SKM-1 (cell line): ENCODE measurements around the gene CRYBA2.

Source experiments
- DNase-seq: peaks from one replicate; lab custom pipeline; 2025; ENCODE audit not compliant: unreplicated experiment; lab: John Stamatoyannopoulos, UW

The CRYBA2 gene, protein sequence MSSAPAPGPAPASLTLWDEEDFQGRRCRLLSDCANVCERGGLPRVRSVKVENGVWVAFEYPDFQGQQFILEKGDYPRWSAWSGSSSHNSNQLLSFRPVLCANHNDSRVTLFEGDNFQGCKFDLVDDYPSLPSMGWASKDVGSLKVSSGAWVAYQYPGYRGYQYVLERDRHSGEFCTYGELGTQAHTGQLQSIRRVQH

DNA sequence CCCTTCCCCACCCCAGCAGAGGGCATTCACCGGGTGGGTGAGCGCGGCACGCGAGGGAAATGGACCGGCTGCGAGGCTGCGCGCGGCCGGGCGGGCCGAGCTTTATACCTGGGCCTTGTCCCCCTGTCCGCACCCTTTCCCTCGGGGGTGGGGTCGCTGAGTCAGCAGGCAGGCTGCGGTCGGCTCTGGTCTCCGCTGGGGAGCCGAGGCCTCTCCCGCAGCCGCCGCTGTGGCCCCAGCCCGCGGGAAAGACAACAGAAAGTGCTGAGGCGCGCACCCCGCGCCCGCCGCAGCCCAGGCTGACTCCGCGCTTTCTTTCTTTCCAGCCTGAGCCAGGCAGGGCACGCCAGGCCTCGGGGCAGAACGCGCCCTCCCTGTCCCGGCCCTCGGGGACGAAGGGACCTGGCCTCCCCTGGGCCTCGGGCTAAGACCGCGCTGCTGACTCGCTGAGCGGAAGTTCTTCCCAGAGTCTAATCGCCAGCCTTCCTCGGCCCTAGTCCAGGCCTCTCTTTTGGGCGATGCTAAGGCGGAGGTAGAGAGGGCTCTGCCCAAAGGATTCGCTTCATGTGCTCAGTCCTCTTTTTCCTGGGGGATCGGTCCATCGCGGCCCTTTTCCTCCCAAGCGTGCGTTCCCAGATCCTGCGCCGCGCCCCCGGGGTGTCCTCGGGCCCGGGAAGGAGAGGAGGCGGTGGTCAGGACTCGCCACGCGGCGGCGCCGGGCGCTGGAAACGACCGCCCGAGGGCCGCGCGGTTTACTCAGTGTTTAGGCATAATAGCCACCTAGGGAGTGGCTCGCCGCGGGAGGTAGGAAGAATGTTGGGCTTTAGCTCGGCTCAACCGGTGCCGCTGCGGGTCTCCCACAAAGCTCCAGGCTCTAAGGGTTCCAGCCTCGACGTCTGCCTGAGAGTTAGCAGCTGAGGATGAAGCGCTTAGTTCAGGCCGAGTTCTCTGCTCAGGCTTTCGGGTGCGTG lies at the start of gene CRYBA2:
Gene CRYBA2, minus strand, starts transcription at position 78 of the 971 bp plus-strand sequence. CDS start 246 bp downstream, outside the sequence.
- DNase-seq = no peak

DNA sequence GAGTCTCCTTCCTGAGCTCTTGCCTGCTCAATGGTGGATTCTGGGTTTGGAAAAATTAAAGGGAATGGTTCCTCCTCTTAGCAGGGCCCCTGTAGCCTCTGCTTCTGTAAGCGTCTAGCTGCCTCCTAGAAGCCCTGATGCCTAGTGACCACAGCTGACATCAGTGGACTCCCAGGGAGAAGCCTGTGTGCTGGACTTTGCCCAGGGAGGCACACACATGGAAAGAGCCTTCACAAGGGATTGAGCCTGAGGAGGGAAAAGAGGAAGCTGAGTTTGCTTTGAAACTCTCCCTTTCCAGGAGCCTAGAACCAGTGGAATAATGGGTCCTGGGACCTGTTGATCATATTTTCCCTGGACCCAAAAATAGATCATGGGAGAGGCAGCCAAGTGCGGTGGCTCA lies 49.5 kb upstream of the CRYBA2 start:
- no peak for DNase-seq

- no peak for DNase-seq
Observed at GRCh38 chr2:219042157-219042556, 48.9 kb upstream of the CRYBA2 start.

DNA sequence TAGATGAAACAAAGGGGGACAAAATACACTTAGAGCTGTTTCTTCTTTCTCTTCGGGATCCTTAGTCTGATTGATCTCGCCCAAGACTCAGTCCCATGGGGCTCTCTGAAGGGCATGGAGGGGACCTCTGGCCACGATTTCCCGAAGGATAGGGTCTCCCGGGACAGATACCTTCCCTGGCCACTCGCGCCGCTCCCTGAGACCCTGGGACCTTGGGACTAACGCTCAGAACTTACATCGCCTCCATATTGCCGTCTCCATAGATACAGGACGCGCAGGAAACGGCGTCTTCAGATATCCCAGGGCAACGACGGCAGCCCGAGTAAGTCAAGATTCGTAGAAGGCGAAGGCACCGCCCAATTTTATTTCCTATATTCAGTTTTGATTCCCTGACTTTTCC lies 48.0 kb upstream of the CRYBA2 start, which contains the start of gene CFAP65:
Gene CFAP65, minus strand, starts transcription at position 265 of the 400 bp plus-strand sequence. CDS start 2,468 bp downstream, outside the sequence.
- DNase-seq = no peak

GRCh38 chr2:219038600-219038999 lies 45.4 kb upstream of the CRYBA2 start:
- no peak for DNase-seq

GRCh38 chr2:219037783-219038499 lies 44.7 kb upstream of the CRYBA2 start:
- no peak for DNase-seq

GRCh38 chr2:219035942-219036341 lies 42.7 kb upstream of the CRYBA2 start:
- DNase-seq = no peak

DNA sequence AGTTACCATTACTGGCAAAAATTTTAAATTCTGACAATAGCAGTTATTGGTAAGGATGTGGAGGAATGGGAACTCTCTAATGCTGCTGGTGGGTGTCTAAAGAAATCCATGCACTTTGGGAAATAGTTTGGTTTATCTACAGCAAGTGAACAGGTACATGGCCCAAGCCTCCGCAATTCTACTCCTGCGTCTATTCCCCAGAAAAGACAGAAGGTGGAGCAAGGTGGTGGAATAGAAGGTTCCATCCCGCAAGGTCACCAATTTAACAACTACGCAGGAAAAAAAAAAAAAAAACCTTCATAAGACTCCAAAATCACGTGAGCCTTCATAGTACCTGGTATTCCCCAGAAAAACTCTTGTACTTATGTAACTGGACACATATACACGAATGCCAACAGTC lies 41.6 kb upstream of the CRYBA2 start:
- DNase-seq = no peak

GRCh38 chr2:219032051-219032745 lies 39.0 kb upstream of the CRYBA2 start:
- no peak for DNase-seq

DNA sequence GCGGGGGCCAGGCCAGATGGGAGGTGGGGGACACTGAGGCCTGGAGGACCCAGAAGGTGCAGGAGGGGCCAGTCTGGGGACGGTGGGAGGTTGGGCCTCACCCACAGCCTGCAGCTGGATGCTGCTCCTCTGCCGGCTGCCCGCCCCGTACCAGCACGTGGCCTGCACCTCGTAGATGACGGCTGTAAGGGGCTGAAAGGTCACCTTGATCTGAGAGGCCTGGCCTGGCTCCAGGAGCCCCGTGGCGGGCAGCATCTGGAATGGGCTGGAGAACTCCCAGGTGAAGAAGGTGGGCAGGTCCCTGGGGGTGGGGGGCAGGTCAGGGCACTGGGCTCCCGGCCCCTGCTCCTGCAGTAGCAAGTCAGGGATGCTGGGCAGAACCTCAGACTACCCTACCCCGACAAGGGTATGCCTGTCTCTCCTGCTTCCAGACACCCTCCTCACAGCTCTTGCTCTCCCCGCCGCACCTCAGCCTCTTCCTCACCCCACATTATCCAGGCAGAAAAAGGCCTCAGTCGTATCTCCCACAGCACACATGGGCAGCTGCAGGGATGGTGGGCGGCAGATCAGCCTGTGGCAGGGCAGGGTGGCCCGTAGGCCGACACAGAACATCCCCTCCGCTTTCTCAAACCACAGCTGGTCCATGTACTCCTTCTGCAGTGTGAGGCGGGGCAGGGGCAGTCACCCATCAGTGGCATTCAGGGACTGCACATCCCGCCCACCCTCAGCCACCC lies 38.0 kb upstream of the CRYBA2 start:
- no peak for DNase-seq

DNA sequence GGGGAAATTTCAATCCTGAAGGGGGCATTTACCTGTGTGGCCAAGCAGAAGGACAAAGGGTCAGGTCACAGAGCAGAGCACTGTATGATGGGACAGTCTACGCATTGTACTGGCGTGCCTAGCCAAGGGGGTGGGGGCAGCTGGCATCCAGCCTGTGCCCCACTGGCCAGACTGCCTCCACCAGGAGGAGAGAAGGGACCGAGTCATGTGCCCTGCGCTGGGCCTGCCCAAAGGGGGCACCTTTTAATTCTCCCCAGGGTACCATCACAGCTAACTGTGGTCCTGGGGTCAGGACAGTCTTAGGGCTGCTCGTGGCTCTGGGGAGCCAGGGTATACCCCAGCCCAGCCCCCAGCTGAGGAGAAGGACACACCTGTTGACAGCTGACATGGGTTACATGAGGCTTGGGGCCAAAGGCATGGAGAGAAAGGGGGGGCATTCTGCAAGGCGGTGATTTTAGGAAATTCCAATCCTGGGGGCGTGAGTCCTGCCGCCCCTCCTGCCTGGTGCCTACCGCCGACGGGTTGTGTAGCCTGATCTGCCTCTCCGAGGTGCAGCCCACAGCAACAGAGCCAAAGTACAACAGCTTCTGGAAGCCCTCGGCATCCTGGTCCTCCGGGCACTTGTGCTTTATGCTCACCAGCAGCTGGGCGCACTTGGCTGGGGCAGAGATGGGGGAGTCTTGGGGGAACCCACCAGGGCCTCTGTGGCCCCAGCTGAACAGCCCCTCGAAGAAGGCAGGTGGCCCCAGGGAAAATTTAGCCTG lies 37.1 kb upstream of the CRYBA2 start:
- DNase-seq = no peak

DNA sequence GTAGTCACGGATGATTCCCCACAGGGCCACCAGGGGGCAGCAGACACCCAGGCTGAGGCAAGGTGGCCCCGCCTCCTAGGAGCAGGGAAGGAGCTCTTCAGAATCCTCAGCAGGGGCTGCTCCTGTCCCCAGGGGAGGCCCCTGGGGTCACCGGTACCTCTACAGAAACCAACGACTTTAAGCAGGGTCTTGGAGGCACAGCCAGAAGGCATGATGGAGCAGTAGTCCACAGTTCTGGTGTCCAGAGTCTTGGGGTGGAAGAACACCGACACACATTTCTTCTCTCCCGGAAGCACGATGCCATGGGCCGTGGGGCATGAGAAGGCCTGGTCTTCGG lies 36.6 kb upstream of the CRYBA2 start:
- peak; percentile 25 for DNase-seq

DNA sequence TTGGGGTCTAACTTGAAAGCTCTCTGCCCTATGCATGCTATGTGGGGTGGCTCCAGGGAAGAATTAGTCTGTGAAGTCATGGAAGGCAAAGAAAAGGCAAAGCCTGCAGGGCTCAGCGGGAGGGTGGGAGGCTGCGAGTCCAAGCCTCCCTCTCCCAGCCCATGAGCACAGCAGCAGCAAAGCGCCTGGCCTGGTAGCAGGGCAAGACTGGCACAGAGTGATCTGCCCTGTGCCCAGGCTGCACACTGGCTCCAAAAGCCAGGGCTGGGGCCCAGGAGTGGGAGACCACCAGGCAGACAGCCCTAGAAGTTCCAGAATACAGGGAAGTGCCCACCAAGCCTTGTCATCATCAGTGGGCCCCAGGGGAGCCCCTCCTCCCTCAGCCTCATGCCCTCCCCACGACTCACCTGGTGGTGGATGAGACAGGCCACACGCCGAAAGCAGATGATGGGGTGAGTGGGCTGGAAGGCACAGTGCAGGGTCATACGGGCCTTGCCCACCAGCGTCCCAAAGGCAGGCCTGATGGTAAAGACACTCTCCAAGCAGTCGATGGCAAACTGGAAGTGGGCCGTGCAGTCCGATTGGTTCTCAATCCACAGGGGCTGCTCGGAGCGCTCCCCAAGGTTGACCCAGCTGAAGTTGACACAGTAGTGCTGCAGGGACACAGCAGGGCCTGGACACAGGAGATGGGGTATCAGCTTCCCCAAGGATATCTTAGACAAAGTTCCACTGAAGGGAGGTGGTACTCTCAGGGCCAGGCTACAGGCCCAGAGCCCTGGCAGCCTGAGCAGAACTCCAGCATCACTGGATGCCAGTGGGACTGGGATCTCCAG lies 36.0 kb upstream of the CRYBA2 start:
- DNase-seq = no peak

GRCh38 chr2:219028141-219028540 lies 34.9 kb upstream of the CRYBA2 start:
- no peak for DNase-seq

DNA sequence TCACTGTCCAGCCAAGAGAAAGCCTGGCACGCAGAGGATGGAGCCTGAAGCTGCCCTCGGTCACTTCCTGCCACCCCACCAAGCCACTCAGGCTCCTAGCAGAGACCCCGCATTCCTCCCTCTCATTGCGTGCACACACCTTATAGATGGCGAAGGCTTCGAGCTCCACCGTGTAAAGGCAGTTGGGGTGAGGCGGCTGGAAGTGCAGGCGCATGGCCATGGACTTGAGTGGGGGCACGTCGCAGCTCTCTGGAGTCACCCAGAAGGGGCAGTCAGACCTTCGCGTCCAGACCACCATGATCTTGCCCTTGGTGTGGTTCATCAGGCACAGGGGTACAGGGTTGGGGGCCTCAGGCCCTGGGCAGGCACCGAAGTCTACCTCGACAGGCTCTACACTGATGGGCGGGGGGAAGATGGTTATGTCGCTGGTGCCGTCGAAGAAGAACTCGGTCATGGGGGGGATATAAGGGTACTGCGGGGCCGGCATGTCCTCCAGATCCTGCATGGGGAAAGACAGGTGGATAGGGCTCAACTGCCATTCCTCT lies 34.4 kb upstream of the CRYBA2 start:
- no peak for DNase-seq

DNA sequence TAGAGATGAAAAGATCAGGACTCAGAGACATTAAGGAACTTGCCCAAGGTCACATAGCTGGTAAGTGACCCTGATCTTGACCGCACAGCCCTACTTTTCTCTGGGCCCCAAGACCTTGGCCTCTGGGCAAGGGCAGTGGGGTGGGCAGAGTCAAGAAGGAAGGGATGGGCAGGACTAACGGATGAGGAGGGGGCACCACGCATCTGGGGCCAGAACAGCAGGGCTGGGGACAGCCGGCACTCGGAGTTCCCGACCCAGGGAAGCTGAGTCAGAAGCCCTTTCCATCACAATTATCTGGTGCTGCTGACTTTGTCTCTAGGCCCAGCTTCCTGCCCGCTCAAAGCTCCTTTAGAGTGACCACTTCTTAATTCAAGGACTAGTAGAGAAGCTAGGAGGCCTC lies 33.7 kb upstream of the CRYBA2 start:
- DNase-seq = no peak

GRCh38 chr2:219025637-219026585 lies 32.7 kb upstream of the CRYBA2 start:
- no peak for DNase-seq
